K562 (cell line): ENCODE data around the gene PRPSAP1. TPM values are rescaled to one million over a fixed set of nuclear protein-coding genes. Genes with fewer than 3 reads are reported as not detected.

ENCODE experiments used
- ARID1B ChIP-seq: fragments of 450-650 bp; IDR thresholded peaks from 2 replicates; pipeline ENCODE4 v1.6.1; 2016; ENCODE audit warnings: antibody characterized with exemption, mild to moderate bottlenecking, inconsistent platforms
- BACH1 ChIP-seq: fragments of 200-800 bp; sonication (Bioruptor generic); IDR thresholded peaks from 2 replicates; pipeline ENCODE4 v1.6.1; 2016; ENCODE audit warnings: missing genetic modification characterization, missing compliant biosample characterization
- CEBPG ChIP-seq, 3 experiments: fragments of 200-800 bp in 1 of 3; sonication (Bioruptor generic) in 1 of 3; sonication (generic) in 1 of 3; formaldehyde crosslinking in 1 of 3; IDR thresholded peaks in 2 of 3; conservative IDR thresholded peaks in 1 of 3; 2 replicates each; pipeline versions ENCODE4 v1.6.1 to v1.8.0; 2016 to 2022; ENCODE audit warnings: missing compliant biosample characterization in 2 of 3, missing genetic modification characterization in 2 of 3, mild to moderate bottlenecking in 1 of 3, missing genetic modification reagents in 1 of 3
- ELF4 ChIP-seq: fragments of 450-650 bp; formaldehyde crosslinking; IDR thresholded peaks from 2 replicates; pipeline ENCODE4 v1.4.0; 2022; ENCODE audit warnings: missing genetic modification characterization
- HEY1 ChIP-seq: fragments of 250-450 bp; sonication (Bioruptor Pico); IDR thresholded peaks from 2 replicates; pipeline ENCODE4 v1.5.0; 2020; ENCODE audit warnings: mild to moderate bottlenecking, moderate library complexity, borderline replicate concordance
- KAT7 ChIP-seq: sonication (generic); formaldehyde crosslinking; IDR thresholded peaks from 2 replicates; pipeline ENCODE4 v1.8.0; 2022; ENCODE audit warnings: missing genetic modification reagents, mild to moderate bottlenecking, borderline replicate concordance
- LCOR ChIP-seq: sonication (generic); formaldehyde crosslinking; IDR thresholded peaks from 2 replicates; pipeline ENCODE4 v1.8.0; 2022; ENCODE audit warnings: mild to moderate bottlenecking, missing genetic modification reagents
- MAFG ChIP-seq: fragments of 450-650 bp; conservative IDR thresholded peaks from 2 replicates; pipeline ENCODE4 v1.6.1; 2016; ENCODE audit warnings: missing genetic modification characterization, missing compliant biosample characterization
- SREBF1 ChIP-seq: fragments of 150-350 bp; IDR thresholded peaks from 2 replicates; pipeline ENCODE4 v1.6.1; 2014; ENCODE audit warnings: antibody characterized with exemption, low read depth, low read length, borderline replicate concordance
- STAG1 ChIP-seq: sonication (generic); formaldehyde crosslinking; IDR thresholded peaks from 2 replicates; pipeline ENCODE4 v1.5.0; 2020; ENCODE audit warnings: missing genetic modification reagents, borderline replicate concordance
- TBP ChIP-seq: optimal IDR thresholded peaks from 2 replicates; pipeline ENCODE3; 2011; ENCODE audit warnings: low read depth, low read length, improper control_type of control experiment
- ZNF277 ChIP-seq: fragments of 250-450 bp; sonication (Bioruptor Pico); IDR thresholded peaks from 2 replicates; pipeline ENCODE4 v1.8.0; 2022; ENCODE audit warnings: inconsistent platforms, mild to moderate bottlenecking, moderate library complexity, borderline replicate concordance
- ZNF384 ChIP-seq: IDR thresholded peaks from 2 replicates; pipeline ENCODE4 v1.6.1; 2012; ENCODE audit warnings: low read depth, low read length, improper control_type of control experiment
- ZNF695 ChIP-seq: fragments of 450-650 bp; formaldehyde crosslinking; IDR thresholded peaks from 2 replicates; pipeline ENCODE4 v1.4.0; 2020; ENCODE audit warnings: mild to moderate bottlenecking, moderate library complexity
- polyA plus RNA-seq, 8 experiments: library from polyadenylated mRNA; depleted of rRNA in 4 of 8; stranded (reverse) in 5 of 8; unstranded in 3 of 8; fragments of >200 nt; fragmentation: Nextera tagmentation in 2 of 8; fragmentation: Illumina TruSeq in 1 of 8; extraction: Ambion mirVana in 2 of 8; extraction: Trizol in 1 of 8; gene quantifications; 2 replicates each; pipeline versions ENCODE4 v1.2.1 to v1.2.3, GENCODE V29; 2011 to 2014; ENCODE audit warnings: inconsistent platforms in 1 of 8, missing spikeins in 1 of 8
- total RNA-seq, 7 experiments: library from RNA; depleted of rRNA in 6 of 7; stranded (reverse); fragments of >200 nt in 6 of 7; fragmentation: Illumina TruSeq in 2 of 7; extraction: Trizol in 2 of 7; gene quantifications; 2 replicates each; pipeline versions ENCODE4 v1.2.1 to v1.2.3, GENCODE V29; 2011 to 2021; ENCODE audit warnings: low replicate concordance in 1 of 7
- TF ChIP-seq, protein P1 (sequence below): fragments of 450-650 bp; IDR thresholded peaks from 2 replicates; pipeline ENCODE4 v1.6.1; 2017; ENCODE audit warnings: antibody characterized with exemption
- TF ChIP-seq, protein P2 (sequence below): fragments of 450-650 bp; formaldehyde crosslinking; IDR thresholded peaks from 2 replicates; pipeline ENCODE4 v1.4.0; 2020; ENCODE audit warnings: mild to moderate bottlenecking
- TF ChIP-seq, protein P3 (sequence below): fragments of 450-650 bp; IDR thresholded peaks from 2 replicates; pipeline ENCODE4 v1.6.1; 2017; ENCODE audit warnings: antibody characterized with exemption, mild to moderate bottlenecking

PRPSAP1 gene
- total and polyA plus RNA-seq, 9 of the 15 experiments (the other 6 are each of a cell fraction or from before 2014, with no cell fraction given), result 21.9 to 77.1 (median 40.8) TPM

GRCh38 chr17:76354747-76355310 lies 1.1 kb upstream of the PRPSAP1 start (continued):
- TF ChIP-seq ZNF277 (CRISPR knock-in tag) (no peak), MAFG (tag) (peak; percentile 90), ELF4 (CRISPR knock-in tag) (0 out of 2 replicates have a peak, but pooled peaks have one; percentile 5), ZNF695 (CRISPR knock-in tag) (no peak), ZNF384 (peak; percentile 79), KAT7 (no peak), CEBPG (CRISPR knock-in tag; IDR thresholded peaks at IDR 0.05) (no peak), CEBPG (tag; conservative IDR thresholded peaks at IDR 0.05 in 1 of 2, IDR thresholded peaks at IDR 0.05 in 1 of 2) (no peak), LCOR (CRISPR knock-in tag) (peak; percentile 72; the same call in 1 of the 2 replicates), BACH1 (tag) (peak; percentile 81; the same call in 1 of the 2 replicates), STAG1 (CRISPR knock-in tag) (no peak), HEY1 (CRISPR knock-in tag) (no peak), ARID1B (peak; percentile 93), TBP (peak; percentile 43), SREBF1 (no peak)
- TF ChIP-seq, protein P1, sequence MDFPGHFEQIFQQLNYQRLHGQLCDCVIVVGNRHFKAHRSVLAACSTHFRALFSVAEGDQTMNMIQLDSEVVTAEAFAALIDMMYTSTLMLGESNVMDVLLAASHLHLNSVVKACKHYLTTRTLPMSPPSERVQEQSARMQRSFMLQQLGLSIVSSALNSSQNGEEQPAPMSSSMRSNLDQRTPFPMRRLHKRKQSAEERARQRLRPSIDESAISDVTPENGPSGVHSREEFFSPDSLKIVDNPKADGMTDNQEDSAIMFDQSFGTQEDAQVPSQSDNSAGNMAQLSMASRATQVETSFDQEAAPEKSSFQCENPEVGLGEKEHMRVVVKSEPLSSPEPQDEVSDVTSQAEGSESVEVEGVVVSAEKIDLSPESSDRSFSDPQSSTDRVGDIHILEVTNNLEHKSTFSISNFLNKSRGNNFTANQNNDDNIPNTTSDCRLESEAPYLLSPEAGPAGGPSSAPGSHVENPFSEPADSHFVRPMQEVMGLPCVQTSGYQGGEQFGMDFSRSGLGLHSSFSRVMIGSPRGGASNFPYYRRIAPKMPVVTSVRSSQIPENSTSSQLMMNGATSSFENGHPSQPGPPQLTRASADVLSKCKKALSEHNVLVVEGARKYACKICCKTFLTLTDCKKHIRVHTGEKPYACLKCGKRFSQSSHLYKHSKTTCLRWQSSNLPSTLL, result no peak
- TF ChIP-seq, protein P2, sequence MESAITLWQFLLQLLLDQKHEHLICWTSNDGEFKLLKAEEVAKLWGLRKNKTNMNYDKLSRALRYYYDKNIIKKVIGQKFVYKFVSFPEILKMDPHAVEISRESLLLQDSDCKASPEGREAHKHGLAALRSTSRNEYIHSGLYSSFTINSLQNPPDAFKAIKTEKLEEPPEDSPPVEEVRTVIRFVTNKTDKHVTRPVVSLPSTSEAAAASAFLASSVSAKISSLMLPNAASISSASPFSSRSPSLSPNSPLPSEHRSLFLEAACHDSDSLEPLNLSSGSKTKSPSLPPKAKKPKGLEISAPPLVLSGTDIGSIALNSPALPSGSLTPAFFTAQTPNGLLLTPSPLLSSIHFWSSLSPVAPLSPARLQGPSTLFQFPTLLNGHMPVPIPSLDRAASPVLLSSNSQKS (CRISPR knock-in tag), result no peak
- TF ChIP-seq, protein P3, sequence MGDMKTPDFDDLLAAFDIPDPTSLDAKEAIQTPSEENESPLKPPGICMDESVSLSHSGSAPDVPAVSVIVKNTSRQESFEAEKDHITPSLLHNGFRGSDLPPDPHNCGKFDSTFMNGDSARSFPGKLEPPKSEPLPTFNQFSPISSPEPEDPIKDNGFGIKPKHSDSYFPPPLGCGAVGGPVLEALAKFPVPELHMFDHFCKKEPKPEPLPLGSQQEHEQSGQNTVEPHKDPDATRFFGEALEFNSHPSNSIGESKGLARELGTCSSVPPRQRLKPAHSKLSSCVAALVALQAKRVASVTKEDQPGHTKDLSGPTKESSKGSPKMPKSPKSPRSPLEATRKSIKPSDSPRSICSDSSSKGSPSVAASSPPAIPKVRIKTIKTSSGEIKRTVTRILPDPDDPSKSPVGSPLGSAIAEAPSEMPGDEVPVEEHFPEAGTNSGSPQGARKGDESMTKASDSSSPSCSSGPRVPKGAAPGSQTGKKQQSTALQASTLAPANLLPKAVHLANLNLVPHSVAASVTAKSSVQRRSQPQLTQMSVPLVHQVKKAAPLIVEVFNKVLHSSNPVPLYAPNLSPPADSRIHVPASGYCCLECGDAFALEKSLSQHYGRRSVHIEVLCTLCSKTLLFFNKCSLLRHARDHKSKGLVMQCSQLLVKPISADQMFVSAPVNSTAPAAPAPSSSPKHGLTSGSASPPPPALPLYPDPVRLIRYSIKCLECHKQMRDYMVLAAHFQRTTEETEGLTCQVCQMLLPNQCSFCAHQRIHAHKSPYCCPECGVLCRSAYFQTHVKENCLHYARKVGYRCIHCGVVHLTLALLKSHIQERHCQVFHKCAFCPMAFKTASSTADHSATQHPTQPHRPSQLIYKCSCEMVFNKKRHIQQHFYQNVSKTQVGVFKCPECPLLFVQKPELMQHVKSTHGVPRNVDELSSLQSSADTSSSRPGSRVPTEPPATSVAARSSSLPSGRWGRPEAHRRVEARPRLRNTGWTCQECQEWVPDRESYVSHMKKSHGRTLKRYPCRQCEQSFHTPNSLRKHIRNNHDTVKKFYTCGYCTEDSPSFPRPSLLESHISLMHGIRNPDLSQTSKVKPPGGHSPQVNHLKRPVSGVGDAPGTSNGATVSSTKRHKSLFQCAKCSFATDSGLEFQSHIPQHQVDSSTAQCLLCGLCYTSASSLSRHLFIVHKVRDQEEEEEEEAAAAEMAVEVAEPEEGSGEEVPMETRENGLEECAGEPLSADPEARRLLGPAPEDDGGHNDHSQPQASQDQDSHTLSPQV, result peak; percentile 53; the same call in 1 of the 2 replicates
